HepG2 (cell line): ENCODE measurements around the gene RASGRF1. TPM values are rescaled to one million over a fixed set of nuclear protein-coding genes. Genes with fewer than 3 reads are reported as not detected.

ENCODE experiments used
- AKAP8 ChIP-seq: sonication (generic); formaldehyde crosslinking; IDR thresholded peaks from 2 replicates; pipeline ENCODE4 v1.5.1; 2020; ENCODE audit warnings: mild to moderate bottlenecking, missing genetic modification reagents
- ARID2 ChIP-seq: sonication (generic); formaldehyde crosslinking; IDR thresholded peaks from 2 replicates; pipeline ENCODE4 v1.8.1; 2022; ENCODE audit warnings: mild to moderate bottlenecking, missing genetic modification reagents, borderline replicate concordance
- DNMT1 ChIP-seq: sonication (generic); formaldehyde crosslinking; IDR thresholded peaks from 2 replicates; pipeline ENCODE4 v1.5.1; 2020; ENCODE audit warnings: mild to moderate bottlenecking, missing genetic modification reagents
- FOXK2 ChIP-seq: fragments of 450-650 bp; IDR thresholded peaks from 2 replicates; pipeline ENCODE4 v1.6.1; 2016
- SALL1 ChIP-seq: sonication (generic); formaldehyde crosslinking; IDR thresholded peaks from 2 replicates; pipeline ENCODE4 v1.8.0; 2022; ENCODE audit warnings: mild to moderate bottlenecking, missing genetic modification reagents
- ZBTB1 ChIP-seq: sonication (generic); formaldehyde crosslinking; IDR thresholded peaks from 2 replicates; pipeline ENCODE4 v1.4.0; 2020; ENCODE audit warnings: missing genetic modification reagents, borderline replicate concordance
- ZNF10 ChIP-seq: sonication (generic); formaldehyde crosslinking; IDR thresholded peaks from 2 replicates; pipeline ENCODE4 v1.4.0; 2020; ENCODE audit warnings: mild to moderate bottlenecking, low read depth, missing genetic modification reagents, borderline replicate concordance
- ZNF317 ChIP-seq: sonication (generic); formaldehyde crosslinking; IDR thresholded peaks from 2 replicates; pipeline ENCODE4 v1.5.0; 2020; ENCODE audit warnings: mild to moderate bottlenecking, missing genetic modification reagents
- ZNF672 ChIP-seq: sonication (generic); formaldehyde crosslinking; IDR thresholded peaks from 2 replicates; pipeline ENCODE4 v1.8.1; 2022; ENCODE audit warnings: missing genetic modification reagents
- polyA plus RNA-seq, 8 experiments: library from polyadenylated mRNA; depleted of rRNA in 3 of 8; stranded (reverse) in 7 of 8; unstranded in 1 of 8; fragments of >200 nt; fragmentation: Illumina TruSeq in 4 of 8; extraction: Trizol in 4 of 8; gene quantifications; 2 replicates each; pipeline versions ENCODE4 v1.2.1 to v1.2.3, GENCODE V29; 2011 to 2016; ENCODE audit warnings: low read depth in 4 of 8, missing spikeins in 1 of 8, mixed read lengths in 1 of 8; ENCODE audit not compliant: insufficient read depth in 1 of 8
- total RNA-seq, 5 experiments: library from RNA; depleted of rRNA; stranded (reverse); fragments of >200 nt; fragmentation: Illumina TruSeq; extraction: Trizol; gene quantifications; 2 replicates each; pipeline ENCODE4 v1.2.3, GENCODE V29; 2016; ENCODE audit warnings: low read depth in 1 of 5
- TF ChIP-seq, protein P1 (sequence below): sonication (generic); formaldehyde crosslinking; IDR thresholded peaks from 2 replicates; pipeline ENCODE4 v1.5.0; 2020; ENCODE audit warnings: mild to moderate bottlenecking, missing genetic modification reagents, borderline replicate concordance

The RASGRF1 gene
- total and polyA plus RNA-seq, 2 of the 13 experiments (the other 11 are each of a cell fraction or from before 2014, with no cell fraction given): 0.55 to 3.0 TPM

DNA sequence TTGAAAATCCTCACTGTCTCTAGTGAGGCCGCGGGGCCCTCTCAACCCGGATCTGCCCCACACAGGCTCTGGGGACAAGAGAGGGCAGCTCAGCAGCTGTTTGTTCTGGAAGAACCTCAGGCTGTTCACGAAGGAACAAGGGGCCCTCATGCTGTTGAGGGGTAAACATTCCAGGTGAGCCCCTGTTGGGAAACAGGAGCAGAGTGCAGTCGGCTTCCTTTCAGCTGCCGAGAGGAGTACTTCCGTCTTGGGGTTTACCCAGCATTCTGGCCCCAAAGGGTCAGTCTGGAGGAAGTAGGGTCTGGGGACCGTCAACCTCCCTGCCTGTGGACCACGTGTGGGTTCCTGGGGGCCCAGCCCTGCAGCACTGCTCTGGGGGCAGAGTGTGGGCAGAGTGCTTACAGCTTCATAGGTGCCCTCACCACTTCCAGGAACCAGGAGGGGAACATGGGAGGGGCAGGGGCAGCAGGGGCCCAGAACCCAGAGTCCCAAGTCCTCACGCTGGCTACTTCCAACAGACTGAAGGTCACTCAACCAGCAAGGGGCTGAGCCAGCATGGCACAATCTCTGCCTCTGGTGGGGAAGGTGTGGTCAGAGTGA is 96.5 kb downstream of the RASGRF1 start (continued):
- TF ChIP-seq ZNF317 (CRISPR knock-in tag) (peak; percentile 88), ARID2 (CRISPR knock-in tag) (no peak), SALL1 (CRISPR knock-in tag) (peak; percentile 98), FOXK2 (0 out of 2 replicates have a peak, but pooled peaks have one; percentile 57), ZBTB1 (CRISPR knock-in tag) (no peak), ZNF10 (CRISPR knock-in tag) (no peak), DNMT1 (CRISPR knock-in tag) (no peak), ZNF672 (no peak; the same call in 1 of the 2 replicates), AKAP8 (CRISPR knock-in tag) (peak; percentile 59; the same call in 1 of the 2 replicates)
- TF ChIP-seq, protein P1, sequence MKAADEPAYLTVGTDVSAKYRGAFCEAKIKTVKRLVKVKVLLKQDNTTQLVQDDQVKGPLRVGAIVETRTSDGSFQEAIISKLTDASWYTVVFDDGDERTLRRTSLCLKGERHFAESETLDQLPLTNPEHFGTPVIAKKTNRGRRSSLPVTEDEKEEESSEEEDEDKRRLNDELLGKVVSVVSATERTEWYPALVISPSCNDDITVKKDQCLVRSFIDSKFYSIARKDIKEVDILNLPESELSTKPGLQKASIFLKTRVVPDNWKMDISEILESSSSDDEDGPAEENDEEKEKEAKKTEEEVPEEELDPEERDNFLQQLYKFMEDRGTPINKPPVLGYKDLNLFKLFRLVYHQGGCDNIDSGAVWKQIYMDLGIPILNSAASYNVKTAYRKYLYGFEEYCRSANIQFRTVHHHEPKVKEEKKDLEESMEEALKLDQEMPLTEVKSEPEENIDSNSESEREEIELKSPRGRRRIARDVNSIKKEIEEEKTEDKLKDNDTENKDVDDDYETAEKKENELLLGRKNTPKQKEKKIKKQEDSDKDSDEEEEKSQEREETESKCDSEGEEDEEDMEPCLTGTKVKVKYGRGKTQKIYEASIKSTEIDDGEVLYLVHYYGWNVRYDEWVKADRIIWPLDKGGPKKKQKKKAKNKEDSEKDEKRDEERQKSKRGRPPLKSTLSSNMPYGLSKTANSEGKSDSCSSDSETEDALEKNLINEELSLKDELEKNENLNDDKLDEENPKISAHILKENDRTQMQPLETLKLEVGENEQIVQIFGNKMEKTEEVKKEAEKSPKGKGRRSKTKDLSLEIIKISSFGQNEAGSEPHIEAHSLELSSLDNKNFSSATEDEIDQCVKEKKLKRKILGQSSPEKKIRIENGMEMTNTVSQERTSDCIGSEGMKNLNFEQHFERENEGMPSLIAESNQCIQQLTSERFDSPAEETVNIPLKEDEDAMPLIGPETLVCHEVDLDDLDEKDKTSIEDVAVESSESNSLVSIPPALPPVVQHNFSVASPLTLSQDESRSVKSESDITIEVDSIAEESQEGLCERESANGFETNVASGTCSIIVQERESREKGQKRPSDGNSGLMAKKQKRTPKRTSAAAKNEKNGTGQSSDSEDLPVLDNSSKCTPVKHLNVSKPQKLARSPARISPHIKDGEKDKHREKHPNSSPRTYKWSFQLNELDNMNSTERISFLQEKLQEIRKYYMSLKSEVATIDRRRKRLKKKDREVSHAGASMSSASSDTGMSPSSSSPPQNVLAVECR (CRISPR knock-in tag): peak; percentile 72; the same call in 1 of the 2 replicates
